Amniotic epithelial cell (primary cell): ENCODE data around the gene DLL1.
A peak's percentile ranks its signal among the peaks of the same experiment; 100 is the strongest.

Experiments used
- DNase-seq: peaks from one replicate; pipeline ENCODE4 v3.0.0-alpha.2; 2010; ENCODE audit warnings: low read depth

Gene DLL1

DNA sequence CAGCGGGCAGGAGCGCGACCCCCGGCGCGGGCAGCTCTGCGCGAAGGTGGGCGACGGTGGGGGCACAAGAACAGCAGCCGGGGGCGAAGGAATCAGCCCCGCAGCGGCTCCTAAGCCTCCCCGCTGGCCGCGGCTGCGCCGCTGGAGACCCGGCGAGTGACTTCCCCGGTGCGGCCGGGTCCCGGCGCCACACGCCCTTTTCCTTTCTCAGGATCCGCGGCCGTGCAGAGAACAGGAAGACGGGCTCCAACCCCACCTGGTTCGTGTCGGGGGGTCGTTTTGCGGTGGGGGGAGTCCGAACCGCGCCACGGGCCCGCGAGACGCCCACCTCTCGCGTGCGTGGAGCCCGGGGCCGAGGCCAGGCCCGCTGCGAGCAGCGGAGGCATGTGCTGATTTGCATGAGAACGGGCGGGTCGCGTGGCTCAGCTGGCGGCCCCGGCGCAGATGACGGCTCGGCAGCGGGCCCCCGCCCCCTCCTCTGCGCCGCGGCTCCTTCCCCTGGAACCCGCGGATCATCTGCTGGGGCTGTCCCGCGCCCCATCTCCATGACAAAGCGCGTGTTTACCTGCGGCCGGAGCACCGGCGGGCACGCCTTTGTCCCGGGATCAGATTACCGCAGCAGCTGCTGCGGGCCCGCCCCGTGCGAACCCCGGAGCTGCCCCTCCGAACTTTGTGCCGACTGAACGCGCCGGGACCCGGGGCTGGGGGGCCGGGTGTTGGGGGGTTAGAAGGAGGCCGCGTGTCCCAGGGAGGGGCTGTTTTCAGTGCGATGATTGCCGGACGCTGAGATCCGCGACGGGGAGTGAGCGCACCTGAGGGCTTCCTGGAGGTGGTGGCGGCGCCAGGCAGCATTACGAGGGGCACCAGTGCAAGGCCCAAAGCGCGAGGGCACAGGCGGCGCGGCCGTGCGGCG is 4.9 kb upstream of the DLL1 start:
- DNase-seq = no peak

DNA sequence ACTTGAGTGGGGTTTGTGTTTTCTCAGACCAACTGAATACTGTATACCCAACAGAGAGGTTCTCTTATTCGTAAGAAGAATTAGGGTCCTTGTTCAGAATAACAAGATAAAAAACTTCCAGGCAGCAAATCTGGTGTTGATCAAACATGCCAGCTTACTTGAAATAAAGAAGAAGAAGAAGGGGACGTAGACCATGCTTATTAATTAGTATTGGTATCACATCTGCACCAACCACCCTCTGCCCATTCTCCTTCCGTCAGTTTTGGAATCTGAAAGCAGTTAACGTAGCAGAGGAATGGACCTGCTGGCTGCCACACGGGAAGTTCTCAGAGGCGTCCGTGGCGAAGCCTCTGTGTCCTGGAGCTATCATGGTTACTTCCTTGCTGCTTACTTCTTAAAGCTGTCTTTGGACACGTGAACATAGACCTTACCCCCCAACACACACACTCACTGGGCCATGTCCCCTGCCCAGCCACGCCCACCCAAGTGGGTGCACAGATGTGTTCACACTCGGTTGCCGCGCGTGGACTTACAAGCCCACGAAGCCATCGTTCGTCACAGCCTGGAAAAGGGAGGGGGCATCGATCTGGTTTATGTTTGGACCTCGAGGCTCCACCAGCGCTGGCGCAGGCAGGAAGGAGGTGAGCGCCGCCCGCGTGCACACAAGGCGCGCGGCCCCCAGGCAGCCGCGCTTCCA is 4.1 kb upstream of the DLL1 start:
- no peak for DNase-seq

DNA sequence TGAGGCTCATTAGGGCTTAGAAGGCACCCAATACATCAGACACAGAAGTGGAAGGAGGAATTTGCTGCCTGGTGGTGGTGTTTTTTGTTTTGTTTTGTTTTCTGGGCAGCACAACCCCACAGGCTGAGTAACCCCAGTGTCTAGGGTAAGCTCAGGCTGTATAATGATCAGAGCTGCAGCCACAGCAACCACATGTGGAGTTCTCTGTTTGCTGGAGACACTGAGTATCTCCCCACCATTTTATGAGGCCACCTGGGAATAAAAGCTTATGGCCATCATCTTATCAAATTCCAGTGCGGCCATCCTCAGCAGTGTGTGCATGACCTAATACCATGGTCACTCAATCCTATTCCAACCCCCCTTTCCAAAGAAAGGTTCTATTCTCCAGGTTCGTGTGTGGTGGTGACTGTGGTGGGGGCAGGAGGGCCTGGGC is 3.4 kb upstream of the DLL1 start:
- DNase-seq = no peak

DNA sequence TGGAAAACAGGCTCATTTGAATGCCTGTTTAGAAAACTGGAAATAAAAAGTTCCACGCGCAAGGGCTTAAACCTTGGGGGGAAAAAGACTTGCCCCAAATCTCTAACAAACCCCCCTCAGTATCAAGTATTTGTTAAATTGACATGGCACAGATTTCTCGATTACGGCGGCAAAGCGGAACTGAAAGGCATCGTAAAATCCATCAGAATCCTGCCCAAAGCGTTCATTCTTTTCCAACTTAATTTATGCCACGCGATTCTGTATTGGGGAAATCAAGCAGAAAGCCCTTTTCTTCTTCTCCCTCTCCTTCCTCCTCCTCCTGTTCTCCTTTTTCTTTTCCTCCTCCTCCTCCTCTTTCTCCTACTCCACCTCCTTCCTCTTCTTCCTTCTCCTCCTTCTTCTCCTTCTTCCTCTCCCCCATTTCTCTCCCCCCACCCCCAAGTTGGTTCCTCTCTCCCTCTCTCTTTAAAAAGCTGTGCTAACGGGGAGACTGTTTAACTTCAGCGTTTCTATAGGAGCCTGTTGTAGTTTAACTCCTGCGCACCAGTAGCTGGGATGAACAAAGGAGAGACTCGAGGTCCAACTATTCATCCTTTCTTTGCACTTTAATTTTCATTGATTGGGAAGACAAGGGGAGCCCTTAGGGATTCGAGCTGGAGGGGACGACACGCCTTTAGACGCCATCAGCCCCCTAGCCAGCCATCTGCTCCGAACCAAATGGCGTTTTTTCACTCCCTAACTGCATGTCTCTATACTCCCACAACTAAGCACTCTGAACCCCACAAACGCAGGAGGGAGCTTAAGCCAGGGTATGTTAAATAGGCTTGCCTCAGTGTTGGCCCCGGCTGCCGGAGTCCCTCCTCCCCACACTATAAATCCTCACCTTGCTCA is 2.7 kb upstream of the DLL1 start:
- no peak for DNase-seq

DNA sequence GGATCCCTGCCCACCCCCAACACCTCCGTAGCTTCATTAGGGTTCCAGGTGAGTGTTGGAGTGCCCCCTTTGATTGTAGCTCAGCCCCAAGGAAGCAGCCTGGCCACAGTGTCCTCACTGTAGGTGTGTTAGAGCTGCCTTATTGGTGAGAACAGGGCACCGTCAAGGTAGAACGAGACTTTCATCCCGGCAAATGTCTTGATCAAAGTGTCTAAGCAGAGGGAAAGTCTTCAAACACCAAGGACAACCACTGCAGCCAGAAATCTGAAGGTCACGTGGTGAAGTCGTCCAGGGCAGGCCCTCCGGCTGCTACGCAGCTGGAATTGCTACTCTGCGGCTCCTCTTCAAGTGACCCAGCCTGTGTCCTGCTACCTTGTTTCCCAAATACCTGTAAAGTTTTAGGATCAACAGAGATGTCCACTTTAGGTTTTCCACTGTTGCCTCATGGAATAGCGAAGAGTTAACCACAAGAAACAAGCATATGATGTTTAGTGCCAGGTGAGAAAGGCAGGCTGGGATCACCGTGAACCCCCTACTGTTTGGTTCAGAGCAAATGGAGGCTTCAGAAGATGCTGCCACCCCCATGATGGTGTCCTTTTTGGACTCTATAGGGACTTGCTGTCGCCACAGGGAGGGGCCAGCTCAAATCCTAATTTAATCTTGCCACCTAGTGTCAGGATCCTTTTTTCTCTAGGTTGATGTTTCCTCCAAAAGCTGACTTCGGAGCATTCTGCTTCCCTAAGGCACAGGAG is 1.7 kb upstream of the DLL1 start:
- no peak for DNase-seq

DNA sequence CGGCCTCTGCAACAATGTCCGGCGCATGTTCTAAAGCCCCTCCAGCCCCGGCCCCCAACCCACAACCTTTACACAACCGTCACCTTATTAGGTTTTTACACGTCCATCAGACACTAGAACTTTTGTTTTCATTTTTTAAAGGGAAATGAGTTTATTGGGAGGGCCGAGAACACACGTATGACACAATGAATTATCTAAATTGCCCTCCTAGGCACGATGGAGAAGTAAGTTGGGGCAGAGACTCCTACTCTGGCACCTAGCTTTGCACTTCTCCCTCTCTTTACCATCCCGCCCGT is 1.2 kb upstream of the DLL1 start:
- DNase-seq = no peak

DNA sequence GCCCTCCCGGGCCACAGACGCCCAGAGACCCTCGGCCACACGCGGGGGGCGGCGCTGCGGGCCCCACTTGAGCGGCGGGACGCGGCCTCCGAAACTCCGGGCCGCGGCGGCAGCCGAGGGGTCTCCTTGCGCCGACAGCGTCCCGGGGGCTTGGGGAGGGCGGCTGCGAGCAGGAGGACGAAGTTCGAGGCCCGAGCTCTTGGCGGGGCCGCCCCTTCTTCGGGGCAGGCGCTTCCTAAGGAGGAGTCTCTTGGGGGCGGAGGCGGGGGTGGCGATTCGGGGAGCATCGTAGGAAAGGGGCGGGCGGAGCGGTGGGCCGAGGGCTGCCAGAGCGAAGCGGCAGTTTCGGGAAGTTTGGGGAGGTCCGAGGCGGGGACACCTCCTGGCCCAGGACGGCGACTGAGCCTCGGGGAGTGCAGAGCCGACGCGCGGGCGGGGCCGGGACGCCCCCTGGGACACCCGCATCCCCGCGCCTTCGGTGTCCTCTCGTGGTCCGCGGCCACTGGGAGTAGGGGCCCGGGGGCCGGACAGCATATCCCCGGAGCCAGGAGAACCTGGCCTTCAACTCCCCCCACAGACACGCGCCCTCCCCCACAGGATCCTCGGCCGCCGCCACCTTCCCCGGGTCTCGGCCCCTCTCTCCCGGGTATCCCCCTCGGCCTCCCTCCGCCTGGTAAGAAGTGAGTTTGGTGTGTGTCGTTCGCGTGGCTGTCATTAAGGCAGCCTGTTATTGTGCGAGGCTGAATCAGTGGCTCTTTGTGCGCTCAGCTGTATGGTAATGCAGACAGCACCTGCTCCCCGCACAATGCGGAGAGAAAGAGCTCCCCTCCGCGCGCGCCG is 613 bp upstream of the DLL1 start:
- no peak for DNase-seq

DNA sequence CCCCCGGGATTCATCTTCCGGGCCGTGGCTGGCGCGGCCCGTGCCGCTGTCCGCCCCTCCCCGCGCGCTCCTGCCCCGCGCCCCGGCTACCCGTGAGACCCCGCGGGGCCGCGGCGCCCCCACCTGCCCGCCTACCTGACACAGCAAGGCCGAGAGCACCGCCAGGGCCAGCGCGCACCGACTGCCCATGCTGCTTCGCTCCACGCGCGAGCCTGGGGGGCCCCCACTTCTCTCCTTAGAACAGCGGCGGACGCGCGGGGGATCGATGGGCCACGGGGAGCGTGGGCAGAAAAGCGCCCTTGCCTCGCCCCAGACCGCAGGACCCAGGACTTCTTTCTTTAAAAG is 955 bp downstream of the DLL1 start:
- DNase-seq = no peak

DNA sequence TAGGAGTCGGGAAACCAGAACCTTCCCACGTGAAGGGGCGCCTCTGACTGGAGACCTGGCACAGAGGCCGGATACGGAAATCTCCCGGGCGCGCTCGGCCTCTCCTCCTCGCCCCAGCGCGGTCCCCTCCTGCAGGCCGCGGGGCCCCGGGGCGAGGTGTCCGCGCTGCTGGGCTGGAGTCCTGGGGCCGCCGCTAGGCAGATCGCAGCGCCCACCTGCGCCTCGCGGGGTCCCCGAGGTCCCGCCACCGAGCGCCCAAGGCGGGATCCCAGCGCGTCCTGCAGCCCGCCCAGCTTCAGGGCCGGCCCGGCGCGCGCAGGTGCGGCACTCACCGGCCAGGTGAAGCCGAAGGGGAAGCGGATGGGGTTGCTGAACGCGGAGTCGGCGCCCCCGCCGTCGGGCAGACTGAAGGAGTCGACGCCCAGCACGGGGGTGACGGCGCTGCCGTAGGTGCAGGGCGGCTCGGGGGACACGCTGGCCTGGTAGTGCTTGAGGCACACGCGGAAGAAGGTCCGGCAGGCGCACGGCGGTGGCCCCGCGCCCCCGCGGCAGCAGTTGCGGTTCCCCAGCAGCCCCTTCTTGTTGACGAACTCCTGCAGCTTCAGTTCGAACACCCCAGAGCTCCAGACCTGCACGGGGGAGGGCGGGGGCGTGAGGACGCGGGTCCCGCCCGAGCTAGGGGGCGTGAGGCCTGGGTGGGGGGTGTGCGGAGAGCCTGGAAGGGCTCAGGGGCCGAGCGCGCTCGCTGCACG is 1.5 kb downstream of the DLL1 start:
- DNase-seq = no peak

DNA sequence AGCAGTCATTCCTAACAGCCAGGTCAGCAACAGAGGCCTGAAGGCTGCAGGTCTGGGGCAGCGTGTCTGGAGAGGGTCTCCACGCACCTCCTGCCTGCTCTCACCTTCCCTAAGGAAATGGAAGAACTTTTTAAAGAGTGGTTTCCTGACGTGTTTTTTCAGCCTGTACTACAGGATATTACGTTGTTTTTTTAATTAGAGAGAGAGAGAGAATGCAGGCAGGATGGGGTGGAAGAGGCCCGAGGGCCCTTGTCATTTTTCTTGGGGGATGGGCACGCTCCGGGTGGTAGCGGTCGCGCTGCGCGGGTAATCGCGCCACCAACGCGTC is 2.1 kb downstream of the DLL1 start:
- no peak for DNase-seq

DNA sequence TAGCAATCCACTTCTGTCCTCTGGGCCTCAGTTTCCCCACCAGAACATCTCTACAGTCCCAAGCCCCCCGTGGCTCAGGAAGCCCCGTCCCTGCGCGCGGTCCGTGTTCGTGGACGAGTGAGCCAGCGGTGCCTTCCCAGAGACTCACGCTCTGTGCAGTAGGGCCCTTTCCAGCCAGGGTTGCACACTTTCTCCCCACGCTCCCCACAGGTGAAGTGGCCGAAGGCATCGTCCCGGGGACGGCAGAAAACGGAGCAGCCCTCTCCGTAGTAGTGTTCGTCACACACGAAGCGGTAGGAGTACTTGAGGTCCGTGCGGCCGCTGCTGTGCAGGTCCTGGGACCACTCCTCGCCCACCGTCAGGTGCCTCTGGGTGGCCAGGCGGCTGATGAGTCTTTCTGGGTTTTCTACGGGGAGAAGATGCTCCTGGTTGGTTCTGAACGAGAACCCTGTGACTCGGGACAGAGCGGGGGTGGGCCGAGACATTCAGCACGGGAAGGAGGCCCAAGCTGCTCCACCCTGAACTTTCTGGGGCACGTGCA is 2.7 kb downstream of the DLL1 start:
- no peak for DNase-seq

DNA sequence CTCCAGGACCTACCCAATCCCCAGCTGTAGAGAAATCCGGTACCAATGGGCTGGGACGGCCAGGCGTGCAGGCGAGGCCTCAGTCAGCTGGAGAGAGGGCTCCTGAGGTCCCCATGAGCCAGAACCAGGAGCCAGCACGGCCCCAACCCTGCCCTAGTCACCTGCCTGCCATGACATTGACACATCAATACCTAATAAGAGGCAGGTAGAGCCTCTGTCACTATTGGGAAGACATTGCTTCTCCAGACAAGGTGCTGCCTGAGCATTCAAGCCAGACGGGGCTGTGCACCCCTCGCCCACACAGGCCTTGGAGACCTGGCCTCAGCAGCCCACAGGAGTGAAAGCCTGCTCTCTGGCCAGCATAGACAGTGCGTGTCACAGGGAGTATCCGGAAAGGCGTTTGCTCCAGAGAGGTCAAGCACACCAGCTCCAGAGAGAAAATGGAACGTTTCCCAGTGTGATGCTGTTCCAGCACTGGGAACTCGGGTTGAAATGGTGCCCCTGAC is 3.5 kb downstream of the DLL1 start:
- no peak for DNase-seq

DNA sequence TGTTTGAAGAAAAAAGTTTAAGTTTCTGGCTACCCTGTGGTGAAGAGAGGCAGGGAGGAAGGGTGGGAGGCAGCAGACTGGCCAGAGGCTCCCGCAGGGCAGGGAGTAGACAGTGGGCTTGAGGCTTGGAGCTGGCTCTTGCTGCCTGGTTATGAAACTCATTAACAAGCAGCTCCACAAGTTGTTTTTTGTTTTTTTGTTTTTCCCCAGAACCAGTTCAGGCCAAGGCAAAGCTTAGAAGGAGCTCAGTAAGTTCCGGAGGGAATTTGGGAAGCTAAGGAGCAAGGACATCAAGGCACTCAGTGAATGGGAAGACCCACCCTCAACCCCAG is 4.0 kb downstream of the DLL1 start:
- no peak for DNase-seq

DNA sequence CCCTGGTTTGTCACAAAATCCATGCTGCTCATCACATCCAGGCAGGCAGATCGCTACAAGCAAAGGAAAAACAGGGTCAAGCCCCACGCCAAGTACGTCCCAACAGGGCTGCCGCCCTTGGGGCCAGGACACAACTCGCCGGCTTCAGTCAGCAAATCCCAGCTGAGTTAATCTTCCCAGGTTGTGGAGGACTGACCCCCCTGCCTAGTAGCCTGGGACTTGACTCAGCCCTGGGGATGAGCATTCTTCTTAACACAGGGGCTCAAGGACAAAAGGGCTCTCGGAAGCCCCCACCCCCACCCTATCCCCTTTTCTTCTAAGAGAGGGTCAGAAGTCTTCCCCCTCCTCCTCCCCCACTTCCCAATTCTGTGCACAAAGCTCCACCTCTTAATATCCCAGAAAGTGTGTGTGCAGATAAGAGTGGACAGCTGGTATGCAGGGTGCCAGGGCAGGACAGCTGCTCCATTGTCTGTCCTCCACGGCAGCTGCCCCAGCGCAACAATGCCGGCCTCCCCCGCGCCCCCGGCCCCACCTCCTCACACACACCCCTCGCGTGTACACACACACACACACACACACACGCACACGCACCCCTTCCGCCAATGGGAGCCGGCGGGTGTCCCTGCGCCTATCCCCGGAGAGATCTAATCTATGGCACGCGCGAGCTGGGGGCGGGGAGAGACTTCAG is 4.5 kb downstream of the DLL1 start:
- DNase-seq = peak; percentile 48

DNA sequence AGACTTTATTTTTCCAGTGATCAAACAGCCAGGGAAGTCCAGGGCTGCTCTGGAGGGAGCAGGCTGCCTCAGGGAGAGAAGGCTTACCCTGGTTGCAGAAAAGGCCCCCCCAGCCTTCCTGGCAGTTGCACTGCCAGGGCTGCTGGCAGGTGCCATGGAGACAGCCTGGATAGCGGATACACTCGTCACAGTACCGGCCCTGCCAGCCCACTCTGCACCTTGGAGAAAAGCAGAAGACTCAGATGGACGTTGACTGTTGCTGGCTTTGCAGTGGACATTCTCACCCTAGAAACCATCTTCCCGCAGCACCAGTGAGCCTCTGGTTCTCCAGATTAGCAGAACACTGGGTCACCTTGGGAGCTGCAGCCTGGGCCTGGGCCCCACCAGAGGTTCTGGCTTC is 5.4 kb downstream of the DLL1 start:
- no peak for DNase-seq

DNA sequence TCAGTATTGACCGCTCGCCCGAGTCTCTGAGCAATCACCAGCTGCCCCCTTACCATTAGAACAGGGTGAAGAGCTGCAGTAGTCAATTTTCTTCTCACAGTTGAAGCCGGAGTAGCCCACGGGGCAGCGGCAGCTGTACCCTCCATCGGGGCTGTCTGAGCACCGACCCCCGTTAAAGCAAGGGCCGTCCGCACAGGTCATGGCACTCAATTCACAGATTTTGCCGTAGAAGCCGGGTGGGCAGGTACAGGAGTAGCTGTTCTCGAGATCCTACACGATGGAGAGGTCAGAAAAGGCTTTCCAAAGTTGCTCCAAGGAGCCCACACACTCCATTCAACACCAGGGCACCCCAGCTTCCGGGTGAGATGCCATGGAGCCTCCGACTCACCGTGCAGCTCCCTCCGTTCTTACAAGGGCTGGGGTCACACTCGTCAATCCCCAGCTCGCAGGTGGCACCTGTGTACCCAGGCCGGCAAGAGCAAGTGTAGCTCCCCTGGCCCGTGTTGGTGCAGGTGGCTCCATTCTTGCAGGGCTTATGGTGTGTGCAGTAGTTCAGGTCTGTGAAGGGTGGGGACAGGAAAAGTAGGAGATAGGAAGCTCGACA is 5.9 kb downstream of the DLL1 start:
- DNase-seq = no peak

DNA sequence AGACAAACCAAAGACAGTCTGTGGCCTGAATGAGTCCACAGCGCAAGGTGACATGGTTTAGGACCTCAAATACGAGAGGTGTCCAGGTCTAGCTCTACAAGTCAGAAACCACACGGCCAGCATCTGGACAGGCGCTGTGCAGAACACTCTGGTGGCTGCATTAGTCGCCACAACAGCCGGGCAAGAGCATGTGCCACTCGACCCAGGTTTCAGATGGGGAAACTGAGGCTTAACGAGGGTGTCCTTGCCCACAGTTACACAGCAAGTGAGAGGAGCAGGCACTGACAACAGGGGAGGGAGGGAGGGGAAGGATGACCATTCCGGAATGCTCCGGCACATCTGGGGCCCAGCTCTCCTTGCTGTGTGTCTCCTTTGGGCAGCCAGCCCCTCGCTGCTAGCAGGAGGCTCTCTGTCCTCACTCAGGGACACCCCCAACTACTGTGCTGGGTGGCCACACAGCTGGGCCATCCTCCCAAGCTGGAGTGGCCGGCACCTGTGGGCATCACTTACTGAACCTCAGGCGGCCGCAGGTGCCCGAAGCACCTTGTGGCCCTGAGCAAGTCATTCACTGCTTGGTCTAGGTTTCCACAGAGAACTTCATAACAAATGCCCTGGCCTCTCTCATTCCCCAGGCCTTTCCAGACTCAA is 6.6 kb downstream of the DLL1 start:
- no peak for DNase-seq

DNA sequence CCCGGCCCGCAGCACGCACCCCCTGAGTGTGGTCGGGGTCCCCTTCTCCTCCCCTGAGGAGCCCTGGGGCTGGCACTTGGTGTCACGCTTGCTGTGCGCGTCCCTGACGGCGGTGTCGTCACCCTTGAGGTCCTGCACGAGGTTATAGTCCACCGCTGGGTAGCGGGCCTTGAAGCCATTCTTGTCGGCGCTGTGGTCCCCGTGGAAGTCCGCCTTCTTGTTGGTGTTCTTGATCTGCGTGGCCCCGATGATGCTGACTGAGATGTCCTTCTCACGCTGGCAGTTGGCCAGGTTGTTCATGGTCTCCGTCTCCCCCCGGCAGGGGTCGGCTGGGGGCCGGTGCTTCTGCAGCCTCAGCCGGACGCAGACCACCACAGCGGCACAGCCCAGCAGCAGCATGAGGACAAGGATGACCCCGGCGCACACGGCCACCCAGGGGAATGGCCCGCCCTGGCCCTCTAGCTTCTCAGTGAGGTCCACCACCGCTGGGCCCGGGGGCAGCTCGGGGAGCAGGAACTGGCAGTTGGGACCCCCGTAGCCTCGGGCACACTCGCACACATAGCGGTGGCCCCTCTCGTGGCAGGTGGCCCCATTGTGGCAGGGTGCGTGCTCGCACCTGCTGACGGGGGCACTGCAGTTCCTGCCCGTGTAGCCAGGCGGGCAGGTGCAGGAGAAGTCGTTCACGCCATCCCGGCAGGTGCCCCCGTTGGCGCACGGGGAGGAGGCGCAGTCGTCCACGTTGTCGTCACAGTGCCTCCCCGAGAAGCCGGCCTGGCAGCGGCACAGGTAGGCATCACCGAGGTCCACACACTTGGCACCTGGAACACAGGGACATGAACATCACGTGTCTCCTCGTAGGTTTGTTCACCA is 7.4 kb downstream of the DLL1 start:
- no peak for DNase-seq
